Activated naive CD4-positive, alpha-beta T cell treated with anti-CD3 and anti-CD28 coated beads for 36 hours (primary cell): Measurements from ENCODE around the gene ZSWIM1. TPM values are rescaled to one million over a fixed set of nuclear protein-coding genes. Genes with fewer than 3 reads are reported as not detected.

Source experiments
- CTCF ChIA-PET: fragments of 350-600 bp; sonication (Branson Sonifier 250); formaldehyde crosslinking; loops from one replicate; lab custom pipeline; 2021; ENCODE audit warnings: antibody characterized with exemption; lab: Charles Lee
- DNase-seq: peaks from one replicate; pipeline ENCODE4 v3.0.0-alpha.2; 2020
- H3K27ac Mint-ChIP-seq: one replicate; pipeline ENCODE4 v1.8.0; 2021; ENCODE audit warnings: mild to moderate bottlenecking, mixed read lengths
- H3K27me3 Mint-ChIP-seq: one replicate; pipeline ENCODE4 v1.8.0; 2021; ENCODE audit warnings: low read depth, mixed read lengths
- H3K36me3 Mint-ChIP-seq: one replicate; pipeline ENCODE4 v1.8.0; 2021; ENCODE audit warnings: low read depth, mixed read lengths
- H3K4me1 Mint-ChIP-seq: one replicate; pipeline ENCODE4 v1.8.0; 2021; ENCODE audit warnings: low read depth, mixed read lengths
- H3K4me3 Mint-ChIP-seq: one replicate; pipeline ENCODE4 v1.8.0; 2021; ENCODE audit warnings: mild to moderate bottlenecking, moderate library complexity, mixed read lengths
- H3K9me3 Mint-ChIP-seq: one replicate; pipeline ENCODE4 v1.8.0; 2021; ENCODE audit warnings: mixed read lengths
- intact Hi-C: fragments of 100-400 bp; cut with micrococcal nuclease; formaldehyde crosslinking; loops from one replicate; pipeline ENCODE4 v1.15.1; 2023
- total RNA-seq, 2 experiments: library from RNA; stranded (reverse); gene quantifications; one replicate each; pipeline ENCODE4 v1.2.3, GENCODE V29; 2021

The ZSWIM1 gene
- total RNA-seq, result 1 to 10 TPM; 8.2 to 8.4 TPM

- peak; percentile 100 for DNase-seq
- Mint-ChIP-seq H3K36me3 (peaks cover 14% of the 10 kb centered on the region), H3K4me1 (peaks cover 48% of the 10 kb centered on the region), H3K9me3 (no peaks in the 10 kb centered on the region), H3K4me3 (peak within 1 kb of the TSS; percentile 94), H3K27me3 (no peaks in the 10 kb centered on the region), H3K27ac (peak within 1 kb of the TSS; percentile 93)
- CTCF ChIA-PET, result interaction anchor here (0.6 to 1.3 kb wide), 6 partner anchors 8 to 89 kb away, joined by 3 to 5 read pairs (median 4); partner anchors contain the start of gene CTSA
- intact Hi-C loops, result loop anchor here (1.0 to 2.0 kb wide), 6 partner anchors 10 to 90 kb away; partner anchors contain the start of genes ACOT8, CTSA, NEURL2 and UBE2C
Measured at GRCh38 chr20:45880988-45881788, at the start of gene ZSWIM1. Gene ZSWIM1, plus strand, starts transcription at chr20:45881227. Its CDS starts 1,366 bp downstream, at chr20:45882593.

- Mint-ChIP-seq H3K36me3 (no peaks in the 10 kb centered on the region), H3K9me3 (no peaks in the 10 kb centered on the region), H3K4me1 (peaks cover 11% of the 10 kb centered on the region), H3K27ac (no peak overlapping the region), H3K4me3 (no peak overlapping the region), H3K27me3 (no peaks in the 10 kb centered on the region)
- CTCF ChIA-PET, result interaction anchor here (1.1 to 2.5 kb wide), 3 partner anchors 8 to 137 kb away, joined by 3 to 9 read pairs (median 3); no protein-coding TSS in a partner anchor
- DNase-seq, result no peak
- intact Hi-C loops, result loop anchor here (2.0 kb wide), 1 partner anchor 58 kb away; the partner anchor contains the start of genes CTSA and NEURL2
Measured at GRCh38 chr20:45832619-45833018, 48.4 kb upstream of the ZSWIM1 start.

GRCh38 chr20:45833030-45833882, 47.8 kb upstream of the ZSWIM1 start, which contains the start of gene SNX21:
Gene SNX21, plus strand, starts transcription at chr20:45833799. Its CDS starts 121 bp downstream, at chr20:45833920.
- Mint-ChIP-seq H3K4me1 (peaks cover 11% of the 10 kb centered on the region), H3K27me3 (no peaks in the 10 kb centered on the region), H3K36me3 (no peaks in the 10 kb centered on the region), H3K27ac (no peak within 1 kb of the TSS), H3K4me3 (peak within 1 kb of the TSS; percentile 75), H3K9me3 (no peaks in the 10 kb centered on the region)
- intact Hi-C loops, result loop anchor here (2.0 kb wide), 1 partner anchor 58 kb away; the partner anchor contains the start of genes CTSA and NEURL2
- peak; percentile 67 for DNase-seq
- CTCF ChIA-PET, result interaction anchor here (1.1 to 2.5 kb wide), 3 partner anchors 9 to 136 kb away, joined by 3 to 9 read pairs (median 3); no protein-coding TSS in a partner anchor

GRCh38 chr20:45833883-45834796, 46.9 kb upstream of the ZSWIM1 start:
- peak; percentile 46 for DNase-seq
- CTCF ChIA-PET, result interaction anchor here (1.8 to 2.5 kb wide), 2 partner anchors 10 to 63 kb away, joined by 3 to 9 read pairs; no protein-coding TSS in a partner anchor
- Mint-ChIP-seq H3K9me3 (no peaks in the 10 kb centered on the region), H3K27me3 (no peaks in the 10 kb centered on the region), H3K4me3 (peak overlapping the region; percentile 75), H3K36me3 (no peaks in the 10 kb centered on the region), H3K27ac (no peak overlapping the region), H3K4me1 (peaks cover 11% of the 10 kb centered on the region)
- intact Hi-C loops, result loop anchor here (1.0 to 2.0 kb wide), 2 partner anchors 23 to 57 kb away; partner anchors contain the start of genes ACOT8, CTSA, NEURL2 and ZSWIM3

GRCh38 chr20:45834797-45835161, 46.2 kb upstream of the ZSWIM1 start:
- DNase-seq, result no peak
- intact Hi-C loops, result loop anchor here (1.0 kb wide), 1 partner anchor 23 kb away; the partner anchor contains the start of genes ACOT8 and ZSWIM3
- H3K27ac Mint-ChIP-seq, result no peak overlapping the region
- no peaks in the 10 kb centered on the region for H3K9me3 Mint-ChIP-seq
- CTCF ChIA-PET, result no interaction called here
- H3K27me3 Mint-ChIP-seq, result no peaks in the 10 kb centered on the region
- no peaks in the 10 kb centered on the region for H3K36me3 Mint-ChIP-seq
- H3K4me3 Mint-ChIP-seq, result peak overlapping the region; percentile 62
- peaks cover 11% of the 10 kb centered on the region for H3K4me1 Mint-ChIP-seq

GRCh38 chr20:45835329-45835765, 45.7 kb upstream of the ZSWIM1 start:
- intact Hi-C loops, result no loop called here
- peaks cover 11% of the 10 kb centered on the region for H3K4me1 Mint-ChIP-seq
- DNase-seq, result no peak
- H3K27me3 Mint-ChIP-seq, result no peaks in the 10 kb centered on the region
- no peaks in the 10 kb centered on the region for H3K9me3 Mint-ChIP-seq
- H3K27ac Mint-ChIP-seq, result no peak overlapping the region
- no peaks in the 10 kb centered on the region for H3K36me3 Mint-ChIP-seq
- H3K4me3 Mint-ChIP-seq, result peak overlapping the region; percentile 62
- CTCF ChIA-PET, result no interaction called here

GRCh38 chr20:45835825-45836224, 45.2 kb upstream of the ZSWIM1 start:
- no peak overlapping the region for H3K4me3 Mint-ChIP-seq
- peaks cover 11% of the 10 kb centered on the region for H3K4me1 Mint-ChIP-seq
- DNase-seq, result no peak

GRCh38 chr20:45836841-45837240, 44.2 kb upstream of the ZSWIM1 start:
- intact Hi-C loops, result no loop called here

More at GRCh38 chr20:45835825-45836224, 45.2 kb upstream of the ZSWIM1 start:
- no peaks in the 10 kb centered on the region for H3K36me3 Mint-ChIP-seq
- no peaks in the 10 kb centered on the region for H3K27me3 Mint-ChIP-seq
- no peaks in the 10 kb centered on the region for H3K9me3 Mint-ChIP-seq
- peak overlapping the region; percentile 53 for H3K27ac Mint-ChIP-seq
- CTCF ChIA-PET, result interaction anchor here (0.7 kb wide), 1 partner anchor 12 kb away, joined by 3 read pairs; no protein-coding TSS in a partner anchor
- intact Hi-C loops, result no loop called here

GRCh38 chr20:45840700-45841198, 40.3 kb upstream of the ZSWIM1 start:
- H3K27ac Mint-ChIP-seq, result no peak overlapping the region
- intact Hi-C loops, result no loop called here

More at GRCh38 chr20:45836841-45837240, 44.2 kb upstream of the ZSWIM1 start:
- Mint-ChIP-seq H3K27me3 (no peaks in the 10 kb centered on the region), H3K4me1 (peaks cover 11% of the 10 kb centered on the region), H3K36me3 (no peaks in the 10 kb centered on the region), H3K9me3 (no peaks in the 10 kb centered on the region), H3K27ac (no peak overlapping the region), H3K4me3 (no peak overlapping the region)
- DNase-seq, result no peak
- CTCF ChIA-PET, result interaction anchor here (0.9 kb wide), 1 partner anchor 133 kb away, joined by 3 read pairs; no protein-coding TSS in a partner anchor

GRCh38 chr20:45841407-45842129, 39.5 kb upstream of the ZSWIM1 start:
- Mint-ChIP-seq H3K27me3 (no peaks in the 10 kb centered on the region), H3K27ac (no peak overlapping the region), H3K36me3 (peaks cover 2% of the 10 kb centered on the region), H3K4me3 (no peak overlapping the region), H3K4me1 (no peaks in the 10 kb centered on the region), H3K9me3 (no peaks in the 10 kb centered on the region)
- no peak for DNase-seq
- intact Hi-C loops, result no loop called here
- CTCF ChIA-PET, result interaction anchor here (1.3 kb wide), 1 partner anchor 43 kb away, joined by 3 read pairs; no protein-coding TSS in a partner anchor

More at GRCh38 chr20:45840700-45841198, 40.3 kb upstream of the ZSWIM1 start:
- CTCF ChIA-PET, result no interaction called here
- no peaks in the 10 kb centered on the region for H3K9me3 Mint-ChIP-seq
- no peaks in the 10 kb centered on the region for H3K36me3 Mint-ChIP-seq
- H3K4me1 Mint-ChIP-seq, result no peaks in the 10 kb centered on the region
- no peak overlapping the region for H3K4me3 Mint-ChIP-seq
- no peaks in the 10 kb centered on the region for H3K27me3 Mint-ChIP-seq
- no peak for DNase-seq
